Hepatocyte (in vitro differentiated cells): ENCODE results near the gene SKAP2.

Experiments
- CTCF ChIP-seq: fragments of 200-600 bp; sonication (generic); IDR thresholded peaks from 2 replicates; pipeline ENCODE4 v1.5.1; 2016; ENCODE audit warnings: antibody characterized with exemption, mild to moderate bottlenecking; ENCODE audit not compliant: poor library complexity
- EZH2 ChIP-seq: fragments of 200-600 bp; sonication (generic); IDR thresholded peaks from 2 replicates; pipeline ENCODE4 v1.6.1; 2016; ENCODE audit warnings: antibody characterized with exemption, mild to moderate bottlenecking, borderline replicate concordance

DNA sequence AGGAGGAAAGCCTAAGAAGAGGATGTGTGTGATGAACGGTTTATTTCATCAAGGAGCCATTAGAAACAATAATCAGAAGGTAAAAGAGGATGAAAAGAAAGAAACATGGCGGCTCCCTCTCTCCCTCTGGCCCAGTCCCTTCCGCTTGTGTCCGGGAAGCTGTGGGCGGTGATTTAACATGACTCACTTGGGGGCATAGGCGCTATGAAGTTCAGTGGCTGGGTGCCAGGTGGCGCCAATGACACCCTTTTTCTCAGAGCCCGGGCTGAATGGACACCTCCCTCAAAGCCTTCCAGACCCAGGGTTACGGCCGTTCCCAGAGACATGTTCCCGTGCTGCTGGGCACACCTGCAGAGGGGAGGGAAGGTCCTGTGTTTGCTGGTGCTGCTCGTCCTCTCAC, 244.0 kb downstream of the SKAP2 start:
- no peak for TF ChIP-seq CTCF
- no peak for TF ChIP-seq EZH2
